GM18858 (cell line): Measurements from ENCODE around the gene EFHD1.
"Not testable (repeated sequence)": the region's sequence is repeated elsewhere in the genome, so short reads cannot be mapped to it uniquely, and the experiment has no call there.

Source experiments
- ATAC-seq: cut with Tn5 transposase; IDR thresholded peaks from one replicate; pipeline ENCODE4 v1.9.1; 2021; ENCODE audit not compliant: unreplicated experiment

Gene EFHD1

GRCh38 chr2:232615339-232615738 lies 18.1 kb upstream of the EFHD1 start:
- ATAC-seq: no peak

DNA sequence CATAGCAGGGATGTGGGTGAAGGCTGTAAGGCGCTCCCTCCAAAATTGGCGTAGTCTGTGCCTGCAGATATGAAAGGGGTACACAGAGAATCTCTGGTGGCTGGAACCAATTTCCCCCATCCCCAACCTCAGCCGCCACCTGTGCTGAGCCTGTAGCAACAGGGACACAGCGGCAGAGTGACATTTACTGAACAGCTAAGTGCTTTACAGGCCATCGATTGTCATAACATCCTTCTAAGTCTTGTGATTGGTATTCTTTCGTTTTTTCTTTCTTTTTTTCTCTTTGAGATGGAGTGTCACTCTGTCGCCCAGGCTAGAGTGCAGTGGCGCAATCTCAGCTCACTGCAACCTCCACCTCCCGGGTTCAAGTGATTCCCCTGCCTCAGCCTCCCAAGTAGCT lies 12.2 kb upstream of the EFHD1 start:
- no peak for ATAC-seq

GRCh38 chr2:232622563-232622962 lies 10.8 kb upstream of the EFHD1 start:
- no peak for ATAC-seq

- ATAC-seq: no peak
These were observed 9.3 kb upstream of the EFHD1 start for GRCh38 chr2:232623768-232624765.

GRCh38 chr2:232626584-232626983 lies 6.8 kb upstream of the EFHD1 start:
- ATAC-seq: no peak

DNA sequence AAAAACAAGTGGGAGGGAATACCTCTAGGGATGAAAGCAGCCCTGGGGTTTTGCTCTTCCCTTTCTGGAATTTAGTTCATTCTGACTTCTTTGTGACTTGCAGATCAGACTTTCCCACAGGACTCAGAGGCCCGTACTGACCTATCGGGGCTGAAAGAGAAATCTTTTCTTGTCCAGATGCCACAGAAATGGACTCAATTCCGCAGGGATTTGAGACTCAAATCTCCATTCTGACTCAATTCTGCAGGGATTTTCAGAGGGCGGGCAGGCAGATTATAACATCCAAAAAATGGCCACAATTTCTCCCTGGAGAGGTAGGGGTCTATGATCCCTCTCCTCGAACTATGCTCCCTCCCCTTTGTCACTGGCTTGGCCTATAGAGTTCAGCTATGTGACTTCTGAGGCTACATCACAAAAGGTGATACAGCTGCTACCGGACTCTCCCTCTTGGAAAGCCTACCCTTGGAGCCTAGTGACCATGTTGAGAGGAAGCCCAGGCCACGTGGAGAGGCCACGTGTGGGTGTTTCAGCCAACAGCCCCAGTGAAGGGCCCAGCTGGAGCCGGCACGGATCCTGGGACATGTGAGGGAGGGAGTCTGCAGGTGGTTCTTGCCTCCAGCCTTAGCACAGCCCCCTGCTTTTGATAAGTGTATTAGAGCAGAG lies 4.8 kb upstream of the EFHD1 start:
- no peak for ATAC-seq

DNA sequence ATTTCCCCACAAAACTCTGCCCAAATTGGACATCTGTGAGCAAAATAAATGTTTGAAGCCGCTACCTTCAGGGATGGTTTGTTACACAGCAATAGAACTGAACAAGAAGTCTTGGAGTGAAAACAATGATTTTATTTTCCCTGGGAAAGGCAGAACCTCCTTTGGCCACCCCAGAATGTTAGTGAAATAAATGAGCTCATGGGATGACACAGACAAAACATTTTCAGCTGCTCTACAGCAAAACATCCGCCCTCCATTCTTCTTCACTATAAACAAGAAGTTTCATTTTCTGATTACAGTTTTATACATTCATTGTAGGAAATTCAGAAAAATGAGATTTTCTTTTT lies 4.3 kb upstream of the EFHD1 start:
- ATAC-seq: no peak

DNA sequence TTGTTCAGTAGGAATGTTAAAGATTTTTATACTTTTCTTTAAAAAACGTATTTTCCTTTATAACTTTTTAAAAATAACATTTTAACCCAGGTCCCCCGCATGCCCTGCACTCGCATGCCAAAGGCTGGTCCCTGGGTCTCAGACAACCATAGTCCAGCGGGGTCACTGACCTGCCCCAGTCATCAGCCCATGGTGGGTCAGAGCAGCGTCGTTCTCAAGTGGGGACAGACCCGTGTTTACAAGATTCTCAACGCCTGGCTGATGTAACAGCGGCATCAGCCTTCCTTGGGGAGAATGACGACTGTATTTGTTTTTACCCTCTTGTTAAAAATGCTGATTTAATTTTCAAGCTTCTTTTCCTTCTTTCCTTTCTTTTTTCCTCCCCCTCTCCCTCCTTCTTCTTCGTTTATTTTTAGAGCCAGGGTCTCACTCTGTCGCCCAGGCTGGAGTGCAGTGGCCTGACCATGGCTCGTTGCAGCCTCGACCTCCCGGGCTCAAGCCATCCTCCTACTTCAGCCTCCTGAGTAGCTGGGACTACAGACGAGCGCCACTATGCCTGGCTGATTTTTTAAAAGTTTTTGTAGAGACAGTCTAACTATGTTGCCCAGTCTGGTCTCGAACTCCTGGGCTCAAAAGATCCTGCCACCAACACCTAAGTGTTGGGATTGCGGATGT lies 1.0 kb upstream of the EFHD1 start:
- ATAC-seq: no peak

- ATAC-seq: no peak
These were observed 446 bp upstream of the EFHD1 start for GRCh38 chr2:232632904-232633412.

- no peak for ATAC-seq
These were observed 1.1 kb downstream of the EFHD1 start for GRCh38 chr2:232634206-232635150.

GRCh38 chr2:232635376-232635775 lies 2.0 kb downstream of the EFHD1 start:
- not testable (repeated sequence) for ATAC-seq

DNA sequence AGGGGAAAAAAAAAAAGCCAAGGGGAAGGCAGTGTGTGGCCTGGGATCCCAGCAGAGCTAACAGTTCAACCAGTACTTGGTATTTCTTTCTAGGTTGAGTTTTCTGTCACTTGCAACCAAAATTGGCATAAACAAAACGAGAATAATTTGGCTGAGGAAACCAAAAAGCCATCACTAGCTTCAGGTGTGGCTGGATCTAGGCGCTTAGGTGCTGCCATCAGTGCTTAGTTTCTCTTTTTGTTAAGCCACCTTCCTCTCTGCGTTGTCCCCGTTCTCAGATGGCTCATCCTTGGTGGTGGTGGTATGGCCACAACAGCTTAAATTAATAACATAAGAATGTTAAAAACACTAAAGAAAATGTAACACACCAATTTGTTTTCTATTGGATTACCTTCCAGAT lies 2.4 kb downstream of the EFHD1 start:
- no peak for ATAC-seq

DNA sequence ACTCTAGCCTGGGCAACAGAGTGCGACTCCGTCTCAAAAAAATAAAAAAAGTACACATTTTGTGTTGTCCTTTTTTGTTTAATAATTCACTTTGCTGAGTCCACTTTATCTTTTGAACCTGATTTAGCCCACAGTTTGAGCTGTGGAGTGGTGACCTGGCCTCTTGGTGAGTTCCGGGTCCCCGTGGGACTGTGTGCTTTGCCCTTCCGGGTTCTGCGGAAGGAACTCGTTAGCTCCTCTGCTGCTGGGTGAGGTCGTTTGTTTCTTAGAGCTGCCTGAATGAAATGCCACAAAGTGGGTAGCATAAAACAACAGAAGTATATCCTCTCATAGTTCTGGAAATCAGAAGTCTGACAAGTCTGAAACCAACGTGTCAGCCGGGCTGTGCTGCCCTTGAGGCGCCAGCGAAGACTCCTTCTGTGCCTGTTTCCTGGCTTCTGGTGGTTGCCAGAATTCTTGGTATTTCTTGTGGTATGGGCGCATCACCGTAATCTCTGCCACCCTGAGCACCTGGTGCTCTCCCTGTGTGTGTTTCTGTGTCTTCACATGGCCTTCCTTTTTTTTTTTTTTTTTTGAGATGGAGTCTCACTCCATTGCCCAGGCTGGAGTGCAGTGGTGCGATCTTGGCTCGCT lies 3.5 kb downstream of the EFHD1 start:
- ATAC-seq: no peak

- ATAC-seq: no peak
These were observed 4.6 kb downstream of the EFHD1 start for GRCh38 chr2:232637866-232638583.

- ATAC-seq: no peak
These were observed 7.9 kb downstream of the EFHD1 start for GRCh38 chr2:232641153-232641848.

- ATAC-seq: no peak
These were observed 9.7 kb downstream of the EFHD1 start for GRCh38 chr2:232643147-232643425.

- no peak for ATAC-seq
These were observed 10.5 kb downstream of the EFHD1 start for GRCh38 chr2:232643813-232644347.

DNA sequence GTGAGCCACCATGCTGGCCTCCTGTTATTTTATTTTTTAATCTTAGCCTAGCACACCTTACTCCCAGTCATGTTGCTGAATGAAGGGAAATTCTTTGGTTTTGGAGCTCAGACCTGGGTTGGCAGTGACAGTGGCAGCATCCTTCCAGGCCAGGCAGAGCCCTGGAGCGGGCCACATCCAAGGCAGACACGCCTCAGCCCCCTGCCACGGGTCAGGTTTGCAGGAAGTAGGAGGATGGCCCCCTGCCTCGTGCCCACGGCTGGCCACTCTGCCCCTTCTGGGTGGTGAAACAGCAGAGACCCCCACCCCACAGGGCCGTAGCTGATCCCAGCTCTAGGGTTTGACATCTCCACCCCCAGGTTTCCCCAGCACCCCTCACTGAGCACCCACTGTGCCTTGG lies 11.7 kb downstream of the EFHD1 start:
- no peak for ATAC-seq

DNA sequence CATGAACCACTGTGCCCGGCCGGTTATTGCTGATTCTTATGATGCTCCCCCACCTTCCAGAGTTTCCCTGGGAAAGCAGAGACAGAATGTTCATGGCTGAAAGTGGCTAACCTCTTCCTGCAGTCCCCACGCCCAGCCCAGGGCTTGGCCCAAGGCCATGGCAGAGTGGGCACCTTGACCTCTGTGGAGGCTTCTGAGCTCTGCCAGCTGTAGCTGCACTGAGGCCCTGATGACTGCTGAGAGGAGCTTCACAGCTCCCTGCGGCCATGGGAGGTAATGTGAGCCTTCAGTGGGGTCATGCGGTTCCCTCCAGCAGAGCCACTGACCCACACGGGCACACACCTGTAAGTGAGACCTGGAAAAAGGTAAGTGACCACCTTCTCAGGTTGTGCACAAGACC lies 13.3 kb downstream of the EFHD1 start:
- ATAC-seq: no peak
